SK-N-SH treated with all-trans-retinoic acid at 6 μM for 48 hours (cell line): ENCODE results near the gene ADGRB3.

Source experiments
- ATAC-seq: fragments of 200-7000 bp; cut with Tn5 transposase; 3 replicates; pipeline ENCODE4 v1.9.1; 2020; ENCODE audit warnings: mild to moderate bottlenecking, moderate library complexity
- ARNTL ChIP-seq: fragments of 450-650 bp; formaldehyde crosslinking; IDR thresholded peaks from 2 replicates; pipeline ENCODE4 v1.5.0; 2020; ENCODE audit warnings: low read depth, mild to moderate bottlenecking, moderate library complexity, borderline replicate concordance
- BACH2 ChIP-seq: fragments of 250-450 bp; sonication (Bioruptor Pico); IDR thresholded peaks from 2 replicates; pipeline ENCODE4 v1.9.0; 2021; ENCODE audit warnings: mild to moderate bottlenecking, borderline replicate concordance
- CREB5 ChIP-seq: fragments of 250-450 bp; sonication (Bioruptor Pico); IDR thresholded peaks from 2 replicates; pipeline ENCODE4 v1.5.1; 2020; ENCODE audit warnings: low read depth, mild to moderate bottlenecking, moderate library complexity
- CSDC2 ChIP-seq: fragments of 250-450 bp; sonication (Bioruptor Pico); IDR thresholded peaks from 2 replicates; pipeline ENCODE4 v1.5.0; 2020; ENCODE audit warnings: mild to moderate bottlenecking, moderate library complexity
- CSRNP3 ChIP-seq: fragments of 250-450 bp; sonication (Bioruptor Pico); IDR thresholded peaks from 2 replicates; pipeline ENCODE4 v1.5.1; 2021; ENCODE audit warnings: mild to moderate bottlenecking, moderate library complexity
- ESRRG ChIP-seq: fragments of 250-450 bp; sonication (Bioruptor Pico); IDR thresholded peaks from 2 replicates; pipeline ENCODE4 v1.6.1; 2021; ENCODE audit warnings: mild to moderate bottlenecking
- GLIS3 ChIP-seq: fragments of 250-450 bp; sonication (Bioruptor Pico); IDR thresholded peaks from 2 replicates; pipeline ENCODE4 v1.5.0; 2020; ENCODE audit warnings: mild to moderate bottlenecking, moderate library complexity
- ISL1 ChIP-seq: fragments of 250-450 bp; sonication (Bioruptor Pico); IDR thresholded peaks from 2 replicates; pipeline ENCODE4 v2.1.2; 2022; ENCODE audit warnings: mild to moderate bottlenecking, moderate library complexity
- OSR1 ChIP-seq: fragments of 250-450 bp; sonication (Bioruptor Pico); IDR thresholded peaks from 2 replicates; pipeline ENCODE4 v1.8.0; 2022; ENCODE audit warnings: moderate library complexity, mild to moderate bottlenecking, inconsistent platforms
- PATZ1 ChIP-seq: fragments of 250-450 bp; sonication (Bioruptor Pico); IDR thresholded peaks from 2 replicates; pipeline ENCODE4 v1.8.0; 2020; ENCODE audit warnings: mild to moderate bottlenecking, moderate library complexity, borderline replicate concordance
- PPARA ChIP-seq: fragments of 250-450 bp; sonication (Bioruptor Pico); IDR thresholded peaks from 2 replicates; pipeline ENCODE4 v1.5.0; 2020; ENCODE audit warnings: mild to moderate bottlenecking, borderline replicate concordance
- RARB ChIP-seq: fragments of 250-450 bp; sonication (Bioruptor Pico); IDR thresholded peaks from 2 replicates; pipeline ENCODE4 v1.8.0; 2021; ENCODE audit warnings: mild to moderate bottlenecking, moderate library complexity
- SNAI2 ChIP-seq: fragments of 250-450 bp; sonication (Bioruptor Pico); IDR thresholded peaks from 2 replicates; pipeline ENCODE4 v1.5.0; 2020; ENCODE audit warnings: mild to moderate bottlenecking, moderate library complexity
- TCF4 ChIP-seq: fragments of 250-450 bp; sonication (Bioruptor Pico); IDR thresholded peaks from 2 replicates; pipeline ENCODE4 v1.8.0; 2021; ENCODE audit warnings: mild to moderate bottlenecking, moderate library complexity, borderline replicate concordance
- TOX ChIP-seq: fragments of 250-450 bp; sonication (Bioruptor Pico); IDR thresholded peaks from 2 replicates; pipeline ENCODE4 v1.8.0; 2021; ENCODE audit warnings: mild to moderate bottlenecking, moderate library complexity, borderline replicate concordance
- TSHZ2 ChIP-seq: fragments of 250-450 bp; sonication (Bioruptor Pico); IDR thresholded peaks from 2 replicates; pipeline ENCODE4 v1.5.0; 2020; ENCODE audit warnings: mild to moderate bottlenecking, moderate library complexity
- ZC3H10 ChIP-seq: fragments of 250-450 bp; sonication (Bioruptor Pico); IDR thresholded peaks from 2 replicates; pipeline ENCODE4 v1.5.1; 2021; ENCODE audit warnings: mild to moderate bottlenecking, moderate library complexity
- ZFP3 ChIP-seq: fragments of 250-450 bp; sonication (Bioruptor Pico); IDR thresholded peaks from 2 replicates; pipeline ENCODE4 v1.5.0; 2020; ENCODE audit warnings: mild to moderate bottlenecking, moderate library complexity
- ZFP30 ChIP-seq: fragments of 450-650 bp; formaldehyde crosslinking; IDR thresholded peaks from 2 replicates; pipeline ENCODE4 v1.5.0; 2022; ENCODE audit warnings: mild to moderate bottlenecking, moderate library complexity
- ZNF565 ChIP-seq: fragments of 450-650 bp; formaldehyde crosslinking; conservative IDR thresholded peaks from 2 replicates; pipeline ENCODE4 v1.5.0; 2020; ENCODE audit warnings: low read depth, mild to moderate bottlenecking, moderate library complexity
- ZNF70 ChIP-seq: fragments of 450-650 bp; formaldehyde crosslinking; IDR thresholded peaks from 2 replicates; pipeline ENCODE4 v1.5.0; 2020; ENCODE audit warnings: mild to moderate bottlenecking, moderate library complexity
- ZNF8 ChIP-seq: fragments of 450-650 bp; formaldehyde crosslinking; IDR thresholded peaks from 2 replicates; pipeline ENCODE4 v1.5.0; 2020; ENCODE audit warnings: mild to moderate bottlenecking, moderate library complexity

Gene ADGRB3

GRCh38 chr6:68634726-68635411 is at the start of gene ADGRB3:
TSS of gene ADGRB3 (plus strand) at chr6:68635282. CDS start at chr6:68638676, 3,394 bp downstream.
- ATAC-seq = peak; percentile 83
- TF ChIP-seq CREB5 (CRISPR knock-in tag) (no peak), CSRNP3 (CRISPR knock-in tag) (no peak), ISL1 (CRISPR knock-in tag) (no peak; the same call in 1 of the 2 replicates), TSHZ2 (peak; percentile 99), ZNF70 (peak; percentile 8; the same call in 1 of the 2 replicates), ZFP3 (peak; percentile 84), PPARA (CRISPR knock-in tag) (peak; percentile 97), TOX (no peak), OSR1 (CRISPR knock-in tag) (no peak), ZNF8 (CRISPR knock-in tag) (peak; percentile 45; the same call in 1 of the 2 replicates), ZNF565 (no peak), TCF4 (CRISPR knock-in tag) (no peak), SNAI2 (peak; percentile 99), ARNTL (CRISPR knock-in tag) (peak; percentile 79; the same call in 1 of the 2 replicates), ESRRG (CRISPR knock-in tag) (no peak), ZC3H10 (CRISPR knock-in tag) (peak; percentile 30; the same call in 1 of the 2 replicates), CSDC2 (CRISPR knock-in tag) (peak; percentile 99), BACH2 (CRISPR knock-in tag) (peak; percentile 90), ZFP30 (CRISPR knock-in tag) (peak; percentile 67; the same call in 1 of the 2 replicates)

- ATAC-seq = no peak
- no peak for TF ChIP-seq ISL1 (CRISPR knock-in tag)
- TF ChIP-seq ZFP30 (CRISPR knock-in tag) = no peak
These were observed 41.5 kb upstream of the ADGRB3 start for GRCh38 chr6:68593558-68593957.

GRCh38 chr6:68597642-68598041 is 37.4 kb upstream of the ADGRB3 start:
- no peak for ATAC-seq
- TF ChIP-seq ZNF8 (CRISPR knock-in tag) (no peak), PPARA (CRISPR knock-in tag) (no peak), CREB5 (CRISPR knock-in tag) (no peak), ZNF565 (no peak), GLIS3 (CRISPR knock-in tag) (no peak), ZFP3 (no peak), TSHZ2 (no peak), SNAI2 (no peak), ZNF70 (no peak), RARB (no peak), ZC3H10 (CRISPR knock-in tag) (no peak), ISL1 (CRISPR knock-in tag) (no peak), OSR1 (CRISPR knock-in tag) (no peak), TCF4 (CRISPR knock-in tag) (no peak), CSRNP3 (CRISPR knock-in tag) (no peak), BACH2 (CRISPR knock-in tag) (no peak), PATZ1 (CRISPR knock-in tag) (no peak)
